Neural progenitor cell (in vitro differentiated cells): Measurements from ENCODE around the gene TUBAL3. TPM values are rescaled to one million over a fixed set of nuclear protein-coding genes. Genes with fewer than 3 reads are reported as not detected.

Source experiments
- DNase-seq: peaks from one replicate; pipeline ENCODE4 v3.0.0-alpha.2; 2016; ENCODE audit warnings: low spot score
- H2AFZ ChIP-seq: fragments of 200-600 bp; sonication (generic); replicated peaks from 2 replicates; pipeline ENCODE4 v1.6.1; 2016; ENCODE audit warnings: antibody characterized with exemption
- H3F3A ChIP-seq: fragments of 200-600 bp; sonication (generic); 2 replicates; pipeline ENCODE4 v1.6.1; 2016; ENCODE audit warnings: antibody characterized with exemption, low read depth
- H3K27ac ChIP-seq: fragments of 200-600 bp; sonication (generic); 2 replicates; pipeline ENCODE4 v1.5.1; 2016; ENCODE audit warnings: mild to moderate bottlenecking
- H3K27me3 ChIP-seq: fragments of 200-600 bp; sonication (generic); 2 replicates; pipeline ENCODE4 v1.6.1; 2016; ENCODE audit warnings: mild to moderate bottlenecking, moderate library complexity
- H3K36me3 ChIP-seq: fragments of 200-600 bp; sonication (generic); 2 replicates; pipeline ENCODE4 v1.5.1; 2016
- H3K4me1 ChIP-seq: fragments of 200-600 bp; sonication (generic); 2 replicates; pipeline ENCODE4 v1.6.1; 2016; ENCODE audit warnings: mixed run types
- H3K4me2 ChIP-seq: fragments of 200-600 bp; sonication (generic); 2 replicates; pipeline ENCODE4 v1.6.1; 2016
- H3K4me3 ChIP-seq: fragments of 200-600 bp; sonication (generic); 2 replicates; pipeline ENCODE4 v1.5.1; 2016
- H3K79me2 ChIP-seq: fragments of 200-600 bp; sonication (generic); 2 replicates; pipeline ENCODE4 v1.6.1; 2016; ENCODE audit warnings: low read depth
- H3K9ac ChIP-seq: fragments of 200-600 bp; sonication (generic); 2 replicates; pipeline ENCODE4 v1.6.1; 2016
- H3K9me3 ChIP-seq: fragments of 200-600 bp; sonication (generic); 2 replicates; pipeline ENCODE4 v1.5.1; 2016; ENCODE audit warnings: low read depth
- H4K20me1 ChIP-seq: fragments of 200-600 bp; sonication (generic); 2 replicates; pipeline ENCODE4 v1.6.1; 2016; ENCODE audit warnings: low read depth
- H3K27ac Mint-ChIP-seq: 3 replicates; pipeline ENCODE4 v1.8.0; 2021; ENCODE audit warnings: mixed read lengths
- H3K27me3 Mint-ChIP-seq: 2 replicates; pipeline ENCODE4 v1.8.0; 2022; ENCODE audit warnings: low read depth, mild to moderate bottlenecking, inconsistent platforms, moderate library complexity, mixed read lengths; ENCODE audit not compliant: insufficient read depth
- H3K36me3 Mint-ChIP-seq: 3 replicates; pipeline ENCODE4 v1.8.0; 2021; ENCODE audit warnings: mixed read lengths
- H3K4me1 Mint-ChIP-seq: 3 replicates; pipeline ENCODE4 v1.8.0; 2021; ENCODE audit warnings: mixed read lengths
- H3K4me3 Mint-ChIP-seq: 3 replicates; pipeline ENCODE4 v1.8.0; 2021; ENCODE audit warnings: mild to moderate bottlenecking, moderate library complexity, mixed read lengths
- H3K9me3 Mint-ChIP-seq: 3 replicates; pipeline ENCODE4 v1.8.0; 2020; ENCODE audit warnings: mixed read lengths
- CTCF ChIP-seq: fragments of 200-600 bp; sonication (generic); IDR thresholded peaks from 2 replicates; pipeline ENCODE4 v1.5.1; 2017; ENCODE audit warnings: antibody characterized with exemption, mild to moderate bottlenecking
- EZH2 ChIP-seq: fragments of 200-600 bp; sonication (generic); IDR thresholded peaks from 2 replicates; pipeline ENCODE4 v1.6.1; 2017; ENCODE audit warnings: antibody characterized with exemption, mild to moderate bottlenecking, moderate library complexity
- EZH2phosphoT487 ChIP-seq: fragments of 200-600 bp; sonication (generic); IDR thresholded peaks from 2 replicates; pipeline ENCODE4 v1.6.1; 2017; ENCODE audit warnings: antibody characterized with exemption
- total RNA-seq: library from RNA; depleted of rRNA; stranded (reverse); fragments of >200 nt; gene quantifications from 2 replicates; pipeline ENCODE4 v1.2.3, GENCODE V29; 2015; ENCODE audit warnings: low replicate concordance

TUBAL3 gene
- total RNA-seq = not detected in 2 replicates

- Mint-ChIP-seq H3K36me3 (no peaks in the 10 kb centered on the region), H3K4me3 (no peak within 1 kb of the TSS), H3K27ac (no peak within 1 kb of the TSS), H3K4me1 (no peaks in the 10 kb centered on the region), H3K27me3 (peaks cover 6% of the 10 kb centered on the region), H3K9me3 (peaks cover 8% of the 10 kb centered on the region)
- no peak for DNase-seq
- Histone ChIP-seq H3K4me2 (no peak within 1 kb of the TSS), H3K9ac (no peak within 1 kb of the TSS), H3K4me3 (no peak within 1 kb of the TSS), H3F3A (no peaks in the 10 kb centered on the region), H3K36me3 (no peaks in the 10 kb centered on the region), H3K27me3 (no peaks in the 10 kb centered on the region), H3K4me1 (no peaks in the 10 kb centered on the region), H3K27ac (no peak within 1 kb of the TSS), H3K9me3 (peaks cover 6% of the 10 kb centered on the region), H4K20me1 (no peaks in the 10 kb centered on the region), H3K79me2 (no peaks in the 10 kb centered on the region), H2AFZ (no peak within 1 kb of the TSS)
- TF ChIP-seq EZH2phosphoT487 = no peak
- TF ChIP-seq CTCF = no peak
- TF ChIP-seq EZH2 = no peak
Observed at GRCh38 chr10:5404208-5405041, at the start of gene TUBAL3. Gene TUBAL3 (minus strand): TSS chr10:5404828. CDS start chr10:5404792, 36 bp downstream.

GRCh38 chr10:5453749-5454489 lies 49.3 kb upstream of the TUBAL3 start:
- H3K4me3 Mint-ChIP-seq = no peak overlapping the region
- H3K4me1 ChIP-seq = peaks cover 10% of the 10 kb centered on the region
- no peaks in the 10 kb centered on the region for H3K27me3 ChIP-seq
- peaks cover 3% of the 10 kb centered on the region for H3K4me1 Mint-ChIP-seq
- peaks cover 20% of the 10 kb centered on the region for H3K79me2 ChIP-seq
- H3K36me3 ChIP-seq = peaks cover 51% of the 10 kb centered on the region
- H3K4me3 ChIP-seq = no peak overlapping the region
- TF ChIP-seq EZH2 (no peak), EZH2phosphoT487 (no peak), CTCF (no peak)
- peaks cover 2% of the 10 kb centered on the region for H3K27me3 Mint-ChIP-seq
- no peak overlapping the region for H3K9ac ChIP-seq
- H4K20me1 ChIP-seq = no peaks in the 10 kb centered on the region
- no peak overlapping the region for H3K4me2 ChIP-seq
- no peak overlapping the region for H2AFZ ChIP-seq
- H3K27ac ChIP-seq = no peak overlapping the region
- peaks cover 32% of the 10 kb centered on the region for H3K36me3 Mint-ChIP-seq
- no peak for DNase-seq
- no peaks in the 10 kb centered on the region for H3K9me3 Mint-ChIP-seq
- no peaks in the 10 kb centered on the region for H3F3A ChIP-seq
- H3K27ac Mint-ChIP-seq = no peak overlapping the region
- no peaks in the 10 kb centered on the region for H3K9me3 ChIP-seq

GRCh38 chr10:5450605-5451384 lies 46.2 kb upstream of the TUBAL3 start:
- H3K36me3 Mint-ChIP-seq = peaks cover 16% of the 10 kb centered on the region
- H3K4me1 ChIP-seq = peaks cover 25% of the 10 kb centered on the region
- peaks cover 3% of the 10 kb centered on the region for H4K20me1 ChIP-seq
- H2AFZ ChIP-seq = no peak overlapping the region
- no peak overlapping the region for H3K9ac ChIP-seq
- no peaks in the 10 kb centered on the region for H3K9me3 Mint-ChIP-seq
- H3K9me3 ChIP-seq = no peaks in the 10 kb centered on the region
- H3F3A ChIP-seq = peaks cover 4% of the 10 kb centered on the region
- no peak overlapping the region for H3K4me2 ChIP-seq
- peaks cover 25% of the 10 kb centered on the region for H3K4me1 Mint-ChIP-seq
- no peak overlapping the region for H3K27ac ChIP-seq
- H3K4me3 Mint-ChIP-seq = no peak overlapping the region
- DNase-seq = no peak
- H3K27me3 ChIP-seq = no peaks in the 10 kb centered on the region
- no peak overlapping the region for H3K27ac Mint-ChIP-seq
- TF ChIP-seq EZH2phosphoT487 = no peak
- no peak for TF ChIP-seq CTCF
- no peak for TF ChIP-seq EZH2
- no peaks in the 10 kb centered on the region for H3K27me3 Mint-ChIP-seq
- peaks cover 31% of the 10 kb centered on the region for H3K36me3 ChIP-seq
- peaks cover 44% of the 10 kb centered on the region for H3K79me2 ChIP-seq
- no peak overlapping the region for H3K4me3 ChIP-seq
